ENCODE results near the gene LRBA. TPM values are rescaled to one million over a fixed set of nuclear protein-coding genes. Genes with fewer than 3 reads are reported as not detected.

The LRBA gene
- total and polyA plus RNA-seq, 9 of the 15 experiments (the other 6 are each of a cell fraction or from before 2014, with no cell fraction given), result 24.2 to 88.7 (median 59.7) TPM

DNA sequence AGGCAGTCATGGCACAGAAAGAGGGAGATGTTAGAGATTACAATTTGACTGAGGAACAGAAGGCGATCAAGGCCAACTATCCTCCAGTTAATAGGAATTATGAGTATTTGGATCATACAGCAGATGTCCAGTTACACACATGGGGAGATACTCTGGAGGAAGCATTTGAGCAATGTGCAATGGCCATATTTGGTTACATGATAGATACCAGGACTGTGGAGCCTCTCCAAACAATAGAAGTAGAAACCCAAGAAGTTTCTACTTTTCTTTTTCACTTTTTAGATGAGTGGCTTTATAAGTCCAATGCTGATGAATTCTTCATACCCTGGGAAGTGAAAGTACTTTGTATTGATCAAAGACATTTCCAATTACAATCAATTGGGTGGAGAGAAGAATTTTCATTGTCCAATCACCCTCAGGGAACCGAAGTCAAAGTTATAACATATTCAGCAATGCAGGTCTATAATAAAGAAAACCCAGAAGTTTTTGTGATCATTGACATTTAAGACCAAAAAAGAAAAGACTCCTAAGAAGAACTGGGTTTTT lies 294.0 kb downstream of the LRBA start:
- no peak overlapping the region for H3K9ac ChIP-seq (ENCODE audit: insufficient read depth in 1 of 2, low read depth in 2 of 2, low read length in 2 of 2)
- no peaks in the 10 kb centered on the region; the same call in 1 of the 3 replicates for H3K36me3 ChIP-seq (ENCODE audit: control insufficient read depth, insufficient read depth, low read length)
- no peak overlapping the region for H2AFZ ChIP-seq (ENCODE audit: low read depth, low read length)
- intact Hi-C loops (cut with micrococcal nuclease) (no loop called here), in situ Hi-C loops (cut with MboI) (no loop called here)
- H3K4me1 ChIP-seq (replicated peaks in 1 of 2; ENCODE audit: control insufficient read depth in 2 of 2, insufficient read depth in 2 of 2, low read length in 2 of 2), result no peaks in the 10 kb centered on the region
- no peaks in the 10 kb centered on the region for H3K9me1 ChIP-seq (ENCODE audit: control insufficient read depth, insufficient read depth, low read length)
- no peaks in the 10 kb centered on the region for H3K79me2 ChIP-seq (ENCODE audit: control insufficient read depth, insufficient read depth, low read length)
- H3K9me3 ChIP-seq (replicated peaks; ENCODE audit: control insufficient read depth, insufficient read depth, low read depth, low read length), result no peaks in the 10 kb centered on the region
- FAIRE-seq (peak; percentile 23), ATAC-seq (no peak), DNase-seq (ENCODE audit: extremely low read depth in 1 of 4, low spot score in 3 of 4) (no peak)
- H3K4me2 ChIP-seq (ENCODE audit: insufficient read depth, low read length), result no peak overlapping the region
- no peaks in the 10 kb centered on the region for H3K27me3 ChIP-seq (ENCODE audit: control insufficient read depth in 2 of 2, insufficient read depth in 2 of 2, low read length in 2 of 2)
- no peak overlapping the region for H3K4me3 ChIP-seq
- WGBS (ENCODE audit: insufficient coverage, low coverage, missing lambda C conversion rate), result 97% methylated on average over 2 of the region's 2 CpGs
- ChIA-PET POLR2A (no interaction called here), CTCF (ENCODE audit: low intra/inter-chr PET ratio) (no interaction called here)
- no TSS peak for BruUV-seq (replicated peaks)
- no peaks in the 10 kb centered on the region for H4K20me1 ChIP-seq (replicated peaks; ENCODE audit: control insufficient read depth, insufficient read depth, low read length)
- H3K27ac ChIP-seq (ENCODE audit: extremely low read depth, low read depth, low read length), result no peak overlapping the region
- TF ChIP-seq TEAD1 (CRISPR knock-in tag; IDR thresholded peaks at IDR 0.05) (no peak), XRCC5 (IDR thresholded peaks at IDR 0.05; ENCODE audit: low read depth, low read length) (no peak), SMAD1 (IDR thresholded peaks at IDR 0.05; ENCODE audit: low read depth, low read length, partially characterized antibody) (no peak), NR2C2 (CRISPR knock-in tag; IDR thresholded peaks at IDR 0.05) (no peak), NR2C2 (tag; IDR thresholded peaks at IDR 0.05) (no peak), HDAC3 (IDR thresholded peaks at IDR 0.05; ENCODE audit: borderline replicate concordance, partially characterized antibody) (no peak), SRSF9 (IDR thresholded peaks at IDR 0.05; ENCODE audit: borderline replicate concordance, low read depth, low read length) (no peak), ZKSCAN8 (CRISPR knock-in tag; IDR thresholded peaks at IDR 0.05) (no peak), ZNF3 (CRISPR knock-in tag; IDR thresholded peaks at IDR 0.05) (no peak), SMC3 (conservative IDR thresholded peaks at IDR 0.05; ENCODE audit: insufficient read depth, low read depth, low read length) (no peak), ZNF324 (CRISPR knock-in tag; IDR thresholded peaks at IDR 0.05) (no peak), TCFL5 (CRISPR knock-in tag; conservative IDR thresholded peaks at IDR 0.05) (no peak), ZNF347 (CRISPR knock-in tag; IDR thresholded peaks at IDR 0.05; ENCODE audit: low read depth) (no peak)
- TF ChIP-seq, protein P1, sequence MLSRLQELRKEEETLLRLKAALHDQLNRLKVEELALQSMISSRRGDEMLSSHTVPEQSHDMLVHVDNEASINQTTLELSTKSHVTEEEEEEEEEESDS (CRISPR knock-in tag; IDR thresholded peaks at IDR 0.05), result no peak
- TF ChIP-seq, protein P2, sequence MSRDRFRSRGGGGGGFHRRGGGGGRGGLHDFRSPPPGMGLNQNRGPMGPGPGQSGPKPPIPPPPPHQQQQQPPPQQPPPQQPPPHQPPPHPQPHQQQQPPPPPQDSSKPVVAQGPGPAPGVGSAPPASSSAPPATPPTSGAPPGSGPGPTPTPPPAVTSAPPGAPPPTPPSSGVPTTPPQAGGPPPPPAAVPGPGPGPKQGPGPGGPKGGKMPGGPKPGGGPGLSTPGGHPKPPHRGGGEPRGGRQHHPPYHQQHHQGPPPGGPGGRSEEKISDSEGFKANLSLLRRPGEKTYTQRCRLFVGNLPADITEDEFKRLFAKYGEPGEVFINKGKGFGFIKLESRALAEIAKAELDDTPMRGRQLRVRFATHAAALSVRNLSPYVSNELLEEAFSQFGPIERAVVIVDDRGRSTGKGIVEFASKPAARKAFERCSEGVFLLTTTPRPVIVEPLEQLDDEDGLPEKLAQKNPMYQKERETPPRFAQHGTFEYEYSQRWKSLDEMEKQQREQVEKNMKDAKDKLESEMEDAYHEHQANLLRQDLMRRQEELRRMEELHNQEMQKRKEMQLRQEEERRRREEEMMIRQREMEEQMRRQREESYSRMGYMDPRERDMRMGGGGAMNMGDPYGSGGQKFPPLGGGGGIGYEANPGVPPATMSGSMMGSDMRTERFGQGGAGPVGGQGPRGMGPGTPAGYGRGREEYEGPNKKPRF (IDR thresholded peaks at IDR 0.05; ENCODE audit: low read depth, low read length), result no peak
- TF ChIP-seq, protein P3, sequence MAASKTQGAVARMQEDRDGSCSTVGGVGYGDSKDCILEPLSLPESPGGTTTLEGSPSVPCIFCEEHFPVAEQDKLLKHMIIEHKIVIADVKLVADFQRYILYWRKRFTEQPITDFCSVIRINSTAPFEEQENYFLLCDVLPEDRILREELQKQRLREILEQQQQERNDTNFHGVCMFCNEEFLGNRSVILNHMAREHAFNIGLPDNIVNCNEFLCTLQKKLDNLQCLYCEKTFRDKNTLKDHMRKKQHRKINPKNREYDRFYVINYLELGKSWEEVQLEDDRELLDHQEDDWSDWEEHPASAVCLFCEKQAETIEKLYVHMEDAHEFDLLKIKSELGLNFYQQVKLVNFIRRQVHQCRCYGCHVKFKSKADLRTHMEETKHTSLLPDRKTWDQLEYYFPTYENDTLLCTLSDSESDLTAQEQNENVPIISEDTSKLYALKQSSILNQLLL (CRISPR knock-in tag; IDR thresholded peaks at IDR 0.05; ENCODE audit: borderline replicate concordance), result no peak
- TF ChIP-seq, protein P4, sequence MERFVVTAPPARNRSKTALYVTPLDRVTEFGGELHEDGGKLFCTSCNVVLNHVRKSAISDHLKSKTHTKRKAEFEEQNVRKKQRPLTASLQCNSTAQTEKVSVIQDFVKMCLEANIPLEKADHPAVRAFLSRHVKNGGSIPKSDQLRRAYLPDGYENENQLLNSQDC (CRISPR knock-in tag; IDR thresholded peaks at IDR 0.05), result no peak
- TF ChIP-seq, protein P5, sequence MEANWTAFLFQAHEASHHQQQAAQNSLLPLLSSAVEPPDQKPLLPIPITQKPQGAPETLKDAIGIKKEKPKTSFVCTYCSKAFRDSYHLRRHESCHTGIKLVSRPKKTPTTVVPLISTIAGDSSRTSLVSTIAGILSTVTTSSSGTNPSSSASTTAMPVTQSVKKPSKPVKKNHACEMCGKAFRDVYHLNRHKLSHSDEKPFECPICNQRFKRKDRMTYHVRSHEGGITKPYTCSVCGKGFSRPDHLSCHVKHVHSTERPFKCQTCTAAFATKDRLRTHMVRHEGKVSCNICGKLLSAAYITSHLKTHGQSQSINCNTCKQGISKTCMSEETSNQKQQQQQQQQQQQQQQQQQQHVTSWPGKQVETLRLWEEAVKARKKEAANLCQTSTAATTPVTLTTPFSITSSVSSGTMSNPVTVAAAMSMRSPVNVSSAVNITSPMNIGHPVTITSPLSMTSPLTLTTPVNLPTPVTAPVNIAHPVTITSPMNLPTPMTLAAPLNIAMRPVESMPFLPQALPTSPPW (CRISPR knock-in tag; IDR thresholded peaks at IDR 0.05), result no peak

All from K562 (cell line).